Measurements from ENCODE around the gene ELMO3. TPM values are rescaled to one million over a fixed set of nuclear protein-coding genes. Genes with fewer than 3 reads are reported as not detected.

ELMO3 gene
- total RNA-seq, 1 experiment from 2014 or later, result 45.8 TPM

DNA sequence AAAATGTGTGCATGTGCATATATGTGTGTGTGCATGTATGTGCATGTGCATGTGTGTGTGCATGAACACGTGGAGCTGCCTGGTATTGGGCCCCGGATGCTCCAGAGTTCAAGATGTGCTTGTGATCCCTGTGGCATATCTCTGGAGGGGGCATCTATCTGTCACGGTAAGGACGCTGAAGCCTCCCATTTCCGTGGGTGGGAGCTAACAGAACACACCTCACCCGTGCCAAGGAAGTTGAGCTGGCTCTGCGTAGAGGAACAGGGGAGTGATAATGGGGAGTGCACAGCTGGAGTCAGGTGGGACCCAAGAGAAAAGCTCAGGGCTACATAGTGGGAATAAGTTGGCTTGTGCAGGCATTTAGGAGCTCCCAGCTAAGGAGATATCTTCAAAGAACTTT is 12.7 kb downstream of the ELMO3 start:
- RAD21 ChIA-PET (ENCODE audit: low non-redundant PET in 1 of 2, low total read pairs in 2 of 2, uncharacterized antibody in 2 of 2, unreplicated experiment in 2 of 2), result no interaction called here
- POLR2A ChIA-PET, result no interaction called here
- Histone ChIP-seq H4K20me1 (ENCODE audit: insufficient read depth) (no peaks in the 10 kb centered on the region), H3K4me2 (ENCODE audit: low read length) (no peak overlapping the region), H3K9me3 (ENCODE audit: control insufficient read depth in 1 of 2, insufficient read depth in 1 of 2, low read depth in 1 of 2, low read length in 2 of 2) (no peaks in the 10 kb centered on the region), H3K4me1 (ENCODE audit: control insufficient read depth in 1 of 2, insufficient read depth in 2 of 2, low read length in 2 of 2) (peaks cover 11 to 29% of the 10 kb centered on the region in 2 experiments), H2AFZ (ENCODE audit: low read depth, low read length, poor library complexity, severe bottlenecking) (no peak overlapping the region), H3K36me3 (ENCODE audit: control insufficient read depth in 1 of 2, insufficient read depth in 2 of 2, low read length in 2 of 2) (no peaks in the 10 kb centered on the region), H3K9ac (ENCODE audit: low read length) (no peak overlapping the region), H3K4me3 (replicated peaks in 1 of 2; ENCODE audit: low read depth in 1 of 2, low read length in 2 of 2) (no peak overlapping the region), H3K79me2 (ENCODE audit: insufficient read depth, low read length) (no peaks in the 10 kb centered on the region), H3K9me2 (ENCODE audit: insufficient read depth) (no peaks in the 10 kb centered on the region), H3K27ac (ENCODE audit: low read depth, low read length) (no peak overlapping the region), H3K27me3 (ENCODE audit: insufficient read depth, low read length) (no peaks in the 10 kb centered on the region)
- intact Hi-C loops (cut with micrococcal nuclease), result no loop called here
- no TSS peak for BruUV-seq (replicated peaks)
- CTCF ChIA-PET, result interaction anchor here (3.1 kb wide), 1 partner anchor 13 kb away, joined by 13 read pairs; the partner anchor contains the start of gene ELMO3
- DNase-seq (ENCODE audit: low read depth, low spot score) (no peak), ATAC-seq (no peak)
- no peak for TF ChIP-seq POLR2A (IDR thresholded peaks at IDR 0.05; ENCODE audit: borderline replicate concordance, extremely low read depth, insufficient read depth, insufficient read length)
- TF ChIP-seq FOSL1 (IDR thresholded peaks at IDR 0.05; ENCODE audit: low read depth), result no peak
- TF ChIP-seq CBX3 (IDR thresholded peaks at IDR 0.05; ENCODE audit: low read depth), result no peak
- no peak for TF ChIP-seq ZNF274 (IDR thresholded peaks at IDR 0.05; ENCODE audit: low read depth, low read length)
- TF ChIP-seq EGR1 (IDR thresholded peaks at IDR 0.05; ENCODE audit: low read depth), result no peak

DNA sequence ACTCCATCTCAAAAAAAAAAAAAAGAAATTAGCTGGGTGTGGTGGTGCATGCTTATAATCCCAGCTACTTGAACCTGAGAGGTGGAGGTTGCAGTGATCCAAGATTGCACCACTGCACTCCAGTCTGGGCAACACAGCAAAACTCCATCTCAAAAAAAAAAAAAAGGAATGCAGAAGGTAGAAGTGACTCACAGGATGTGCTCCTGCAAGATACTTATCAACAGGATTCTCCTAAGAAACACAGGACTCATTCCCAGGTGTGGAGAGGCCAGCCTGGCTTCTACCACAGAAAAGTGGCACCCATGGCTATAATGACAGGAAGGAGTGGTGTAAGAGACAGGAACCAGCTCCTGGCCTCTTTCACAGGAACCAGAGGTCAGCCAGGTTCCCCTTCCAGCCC is 13.8 kb downstream of the ELMO3 start:
- Histone ChIP-seq H3K9me2 (ENCODE audit: insufficient read depth) (no peaks in the 10 kb centered on the region), H3K27ac (ENCODE audit: low read depth, low read length) (no peak overlapping the region), H3K4me2 (ENCODE audit: low read length) (peak overlapping the region; percentile 30), H3K36me3 (ENCODE audit: control insufficient read depth in 1 of 2, insufficient read depth in 2 of 2, low read length in 2 of 2) (no peaks in the 10 kb centered on the region), H3K9ac (ENCODE audit: low read length) (no peak overlapping the region), H3K79me2 (ENCODE audit: insufficient read depth, low read length) (no peaks in the 10 kb centered on the region), H3K4me3 (replicated peaks in 1 of 2; ENCODE audit: low read depth in 1 of 2, low read length in 2 of 2) (no peak overlapping the region), H3K27me3 (ENCODE audit: insufficient read depth, low read length) (no peaks in the 10 kb centered on the region), H2AFZ (ENCODE audit: low read depth, low read length, poor library complexity, severe bottlenecking) (no peak overlapping the region), H3K4me1 (ENCODE audit: control insufficient read depth in 1 of 2, insufficient read depth in 2 of 2, low read length in 2 of 2) (peaks cover 5 to 18% of the 10 kb centered on the region in 2 experiments), H4K20me1 (ENCODE audit: insufficient read depth) (no peaks in the 10 kb centered on the region), H3K9me3 (ENCODE audit: control insufficient read depth in 1 of 2, insufficient read depth in 1 of 2, low read depth in 1 of 2, low read length in 2 of 2) (no peaks in the 10 kb centered on the region)
- ChIA-PET POLR2A (no interaction called here), CTCF (interaction anchor here (3.1 kb wide), 1 partner anchor 14 kb away, joined by 13 read pairs; the partner anchor contains the start of gene ELMO3), RAD21 (ENCODE audit: low non-redundant PET in 1 of 2, low total read pairs in 2 of 2, uncharacterized antibody in 2 of 2, unreplicated experiment in 2 of 2) (no interaction called here)
- no TSS peak for BruUV-seq (replicated peaks)
- intact Hi-C loops (cut with micrococcal nuclease), result no loop called here
- ATAC-seq (no peak), DNase-seq (ENCODE audit: low read depth, low spot score) (no peak)
- TF ChIP-seq, protein P1, sequence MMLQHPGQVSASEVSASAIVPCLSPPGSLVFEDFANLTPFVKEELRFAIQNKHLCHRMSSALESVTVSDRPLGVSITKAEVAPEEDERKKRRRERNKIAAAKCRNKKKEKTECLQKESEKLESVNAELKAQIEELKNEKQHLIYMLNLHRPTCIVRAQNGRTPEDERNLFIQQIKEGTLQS (IDR thresholded peaks at IDR 0.05), result no peak
- TF ChIP-seq POLR2A (IDR thresholded peaks at IDR 0.05; ENCODE audit: borderline replicate concordance, extremely low read depth, insufficient read depth, insufficient read length) (no peak), CEBPB (IDR thresholded peaks at IDR 0.05; ENCODE audit: low read depth) (no peak), SRF (IDR thresholded peaks at IDR 0.05; ENCODE audit: low read depth) (no peak), ELF1 (IDR thresholded peaks at IDR 0.05; ENCODE audit: borderline replicate concordance, low read depth) (no peak), ZFX (IDR thresholded peaks at IDR 0.05) (no peak), ZNF274 (IDR thresholded peaks at IDR 0.05; ENCODE audit: low read depth, low read length) (no peak), EGR1 (IDR thresholded peaks at IDR 0.05; ENCODE audit: low read depth) (no peak), RAD21 (IDR thresholded peaks at IDR 0.05; ENCODE audit: low read depth) (no peak), FOSL1 (IDR thresholded peaks at IDR 0.05; ENCODE audit: low read depth) (no peak), EZH2 (IDR thresholded peaks at IDR 0.05) (no peak), SIN3A (IDR thresholded peaks at IDR 0.05; ENCODE audit: low read depth) (no peak), YY1 (IDR thresholded peaks at IDR 0.05; ENCODE audit: extremely low read depth, insufficient replicate concordance, low read depth, low read length) (no peak)
- TF ChIP-seq, protein P2, sequence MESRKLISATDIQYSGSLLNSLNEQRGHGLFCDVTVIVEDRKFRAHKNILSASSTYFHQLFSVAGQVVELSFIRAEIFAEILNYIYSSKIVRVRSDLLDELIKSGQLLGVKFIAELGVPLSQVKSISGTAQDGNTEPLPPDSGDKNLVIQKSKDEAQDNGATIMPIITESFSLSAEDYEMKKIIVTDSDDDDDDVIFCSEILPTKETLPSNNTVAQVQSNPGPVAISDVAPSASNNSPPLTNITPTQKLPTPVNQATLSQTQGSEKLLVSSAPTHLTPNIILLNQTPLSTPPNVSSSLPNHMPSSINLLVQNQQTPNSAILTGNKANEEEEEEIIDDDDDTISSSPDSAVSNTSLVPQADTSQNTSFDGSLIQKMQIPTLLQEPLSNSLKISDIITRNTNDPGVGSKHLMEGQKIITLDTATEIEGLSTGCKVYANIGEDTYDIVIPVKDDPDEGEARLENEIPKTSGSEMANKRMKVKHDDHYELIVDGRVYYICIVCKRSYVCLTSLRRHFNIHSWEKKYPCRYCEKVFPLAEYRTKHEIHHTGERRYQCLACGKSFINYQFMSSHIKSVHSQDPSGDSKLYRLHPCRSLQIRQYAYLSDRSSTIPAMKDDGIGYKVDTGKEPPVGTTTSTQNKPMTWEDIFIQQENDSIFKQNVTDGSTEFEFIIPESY (IDR thresholded peaks at IDR 0.05; ENCODE audit: extremely low read depth, insufficient replicate concordance, low read length), result no peak
- TF ChIP-seq, protein P3, sequence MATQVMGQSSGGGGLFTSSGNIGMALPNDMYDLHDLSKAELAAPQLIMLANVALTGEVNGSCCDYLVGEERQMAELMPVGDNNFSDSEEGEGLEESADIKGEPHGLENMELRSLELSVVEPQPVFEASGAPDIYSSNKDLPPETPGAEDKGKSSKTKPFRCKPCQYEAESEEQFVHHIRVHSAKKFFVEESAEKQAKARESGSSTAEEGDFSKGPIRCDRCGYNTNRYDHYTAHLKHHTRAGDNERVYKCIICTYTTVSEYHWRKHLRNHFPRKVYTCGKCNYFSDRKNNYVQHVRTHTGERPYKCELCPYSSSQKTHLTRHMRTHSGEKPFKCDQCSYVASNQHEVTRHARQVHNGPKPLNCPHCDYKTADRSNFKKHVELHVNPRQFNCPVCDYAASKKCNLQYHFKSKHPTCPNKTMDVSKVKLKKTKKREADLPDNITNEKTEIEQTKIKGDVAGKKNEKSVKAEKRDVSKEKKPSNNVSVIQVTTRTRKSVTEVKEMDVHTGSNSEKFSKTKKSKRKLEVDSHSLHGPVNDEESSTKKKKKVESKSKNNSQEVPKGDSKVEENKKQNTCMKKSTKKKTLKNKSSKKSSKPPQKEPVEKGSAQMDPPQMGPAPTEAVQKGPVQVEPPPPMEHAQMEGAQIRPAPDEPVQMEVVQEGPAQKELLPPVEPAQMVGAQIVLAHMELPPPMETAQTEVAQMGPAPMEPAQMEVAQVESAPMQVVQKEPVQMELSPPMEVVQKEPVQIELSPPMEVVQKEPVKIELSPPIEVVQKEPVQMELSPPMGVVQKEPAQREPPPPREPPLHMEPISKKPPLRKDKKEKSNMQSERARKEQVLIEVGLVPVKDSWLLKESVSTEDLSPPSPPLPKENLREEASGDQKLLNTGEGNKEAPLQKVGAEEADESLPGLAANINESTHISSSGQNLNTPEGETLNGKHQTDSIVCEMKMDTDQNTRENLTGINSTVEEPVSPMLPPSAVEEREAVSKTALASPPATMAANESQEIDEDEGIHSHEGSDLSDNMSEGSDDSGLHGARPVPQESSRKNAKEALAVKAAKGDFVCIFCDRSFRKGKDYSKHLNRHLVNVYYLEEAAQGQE (IDR thresholded peaks at IDR 0.05; ENCODE audit: low read depth), result no peak

Data from HCT116 (cell line).